Measurements from ENCODE around the gene SRRT. TPM values are rescaled to one million over a fixed set of nuclear protein-coding genes. Genes with fewer than 3 reads are reported as not detected.
"Not testable (repeated sequence)": the region's sequence is repeated elsewhere in the genome, so short reads cannot be mapped to it uniquely, and the experiment has no call there.

Gene SRRT
- total RNA-seq, 6 experiments from 2014 or later: 22.4 to 65.7 (median 49.1) TPM

DNA sequence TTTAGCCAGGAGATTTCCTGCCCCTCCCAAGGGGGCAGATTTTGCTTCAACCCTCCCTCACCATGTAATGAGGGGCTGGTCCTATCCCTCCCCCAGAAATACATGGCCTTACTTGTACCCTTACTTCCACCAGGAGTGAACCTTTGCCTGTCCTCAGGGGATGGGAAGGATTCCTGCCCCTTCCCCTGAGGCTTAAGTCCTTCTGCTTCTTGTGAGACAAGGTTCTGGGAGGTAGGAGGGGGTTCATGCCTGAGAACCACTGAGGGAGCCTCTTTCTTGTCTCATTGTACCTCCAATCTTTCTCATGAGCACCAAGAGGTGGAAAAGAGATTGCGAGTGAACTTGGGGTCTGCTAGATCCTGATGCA is 54.9 kb downstream of the SRRT start:
- TF ChIP-seq CTCF (IDR thresholded peaks at IDR 0.05): no peak
- no peak for TF ChIP-seq POLR2A (IDR thresholded peaks at IDR 0.05)
- Histone ChIP-seq H3K9me3 (no peaks in the 10 kb centered on the region), H3K4me3 (no peak overlapping the region), H3K4me1 (no peaks in the 10 kb centered on the region), H3K27me3 (no peaks in the 10 kb centered on the region), H3K27ac (no peak overlapping the region), H3K36me3 (no peaks in the 10 kb centered on the region)
- WGBS (ENCODE audit: insufficient coverage, low coverage, low lambda C conversion rate, missing lambda C conversion rate): 67% methylated on average over 1 of the region's 1 CpG
- intact Hi-C loops (cut with DNase I): no loop called here
- DNase-seq (no peak), ATAC-seq (no peak)

DNA sequence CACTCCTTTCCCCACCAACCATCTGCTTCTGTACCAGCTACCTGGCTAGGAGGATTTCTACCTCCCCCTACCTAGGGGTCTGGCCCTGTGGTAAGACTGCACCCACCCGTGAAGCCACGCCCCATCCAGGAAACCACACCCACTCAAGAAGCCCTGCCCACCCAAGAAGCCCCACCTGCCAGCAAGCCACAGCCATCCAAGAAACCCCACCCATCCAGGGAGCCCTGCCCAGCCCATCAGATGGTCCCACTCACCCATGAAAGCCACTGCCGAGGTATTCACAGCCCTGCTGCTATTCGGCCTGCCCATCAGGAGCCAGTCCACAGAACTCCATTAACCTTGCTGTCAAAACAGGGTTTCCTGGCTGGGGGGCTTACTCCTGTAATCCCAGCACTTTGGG is 58.8 kb downstream of the SRRT start:
- WGBS (ENCODE audit: insufficient coverage, low coverage, low lambda C conversion rate, missing lambda C conversion rate): 40% methylated on average over 1 of the region's 4 CpGs
- Histone ChIP-seq H3K4me3 (no peak overlapping the region), H3K9me3 (no peaks in the 10 kb centered on the region), H3K27me3 (no peaks in the 10 kb centered on the region), H3K4me1 (no peaks in the 10 kb centered on the region), H3K36me3 (no peaks in the 10 kb centered on the region), H3K27ac (no peak overlapping the region)
- TF ChIP-seq CTCF (IDR thresholded peaks at IDR 0.05) (no peak), POLR2A (IDR thresholded peaks at IDR 0.05) (no peak)
- ATAC-seq (no peak), DNase-seq (no peak)
- intact Hi-C loops (cut with DNase I): no loop called here

- H3K36me3 ChIP-seq; H3K4me3 ChIP-seq; H3K4me1 ChIP-seq; H3K9me3 ChIP-seq; intact Hi-C loops (cut with DNase I); H3K27me3 ChIP-seq; DNase-seq; ATAC-seq; H3K27ac ChIP-seq: not testable (repeated sequence)
- WGBS (ENCODE audit: insufficient coverage, low coverage, low lambda C conversion rate, missing lambda C conversion rate): 56% methylated on average over 2 of the region's 2 CpGs
Measured at GRCh38 chr7:100935381-100935780, 60.5 kb downstream of the SRRT start.

- DNase-seq; H3K27ac ChIP-seq; H3K27me3 ChIP-seq; intact Hi-C loops (cut with DNase I); ATAC-seq; H3K9me3 ChIP-seq; H3K36me3 ChIP-seq; H3K4me1 ChIP-seq; H3K4me3 ChIP-seq: not testable (repeated sequence)
- 60% methylated on average over 3 of the region's 7 CpGs for WGBS (ENCODE audit: insufficient coverage, low coverage, low lambda C conversion rate, missing lambda C conversion rate)
Measured at GRCh38 chr7:100936167-100936566, 61.3 kb downstream of the SRRT start.

Small RNA genes lying within 50 kb of the gene (microRNA-seq; reads per million reads assigned to microRNA genes)
- gene MIR6875: 0 to 0.58 reads per million in 2 donors

Small RNA genes lying within 50 kb of the gene (small RNA-seq; reads per million reads assigned to genes)
- gene RN7SL549P (0 reads per million in 2 experiments), gene RPS29P15 (0 reads per million in 2 experiments)

Other genes starting within 250 kb of the SRRT start
- gene TFR2, start 233.6 kb upstream of the SRRT start, total RNA-seq: 100 to 1,000 TPM; 413 to 669 (median 501) TPM
- gene ACTL6B, start 218.7 kb upstream of the SRRT start, total RNA-seq: not detected
- 100 to 1,000 TPM in 3 of 6 experiments, 10 to 100 TPM in 3; 75.6 to 133 (median 106) TPM for gene GNB2, start 201.4 kb upstream of the SRRT start, total RNA-seq
- 10 to 100 TPM in 4 of 6 experiments, 1 to 10 TPM in 2; 6.6 to 25.1 (median 15.5) TPM for gene GIGYF1, start 180.9 kb upstream of the SRRT start, total RNA-seq
- gene POP7, start 169.0 kb upstream of the SRRT start, total RNA-seq: 10 to 100 TPM; 13.0 to 52.2 (median 29.2) TPM
- gene EPO, start 154.6 kb upstream of the SRRT start, total RNA-seq: 10 to 100 TPM in 3 of 6 experiments, 1 to 10 TPM in 1, under 1 TPM in 2; 0.20 to 84.5 (median 12.7) TPM
- under 1 TPM in 2 of 6 experiments, not detected in 4; 0.02 to 0.31 TPM for gene ZAN, start 141.5 kb upstream of the SRRT start, total RNA-seq
- gene EPHB4, start 47.6 kb upstream of the SRRT start, total RNA-seq: 10 to 100 TPM; 23.9 to 43.7 (median 36.8) TPM
- 10 to 100 TPM in 2 of 6 experiments, 1 to 10 TPM in 4; 7.1 to 10.6 (median 9.2) TPM for gene SLC12A9, start 22.4 kb upstream of the SRRT start, total RNA-seq
- gene TRIP6, start 7.7 kb upstream of the SRRT start, total RNA-seq: 10 to 100 TPM; 21.4 to 58.6 (median 43.2) TPM
- gene UFSP1, start 14.6 kb downstream of the SRRT start, total RNA-seq: 1 to 10 TPM; 1.0 to 3.4 (median 2.1) TPM
- 1 to 10 TPM in 5 of 6 experiments, under 1 TPM in 1; 0.59 to 6.0 (median 3.0) TPM for gene ACHE, start 20.8 kb downstream of the SRRT start, total RNA-seq
- 10 to 100 TPM in 3 of 6 experiments, 1 to 10 TPM in 3; 3.2 to 12.8 (median 8.9) TPM for gene MUC3A, start 74.4 kb downstream of the SRRT start, total RNA-seq
- not detected for gene MUC12, start 94.5 kb downstream of the SRRT start, total RNA-seq
- not detected for gene MUC17, start 145.0 kb downstream of the SRRT start, total RNA-seq
- 10 to 100 TPM in 5 of 6 experiments, 1 to 10 TPM in 1; 9.2 to 19.7 (median 17.6) TPM for gene TRIM56, start 210.4 kb downstream of the SRRT start, total RNA-seq